NOMO-1 treated with dmso at 0.1 percent for 144 hours (cell line): ENCODE measurements around the gene MOAP1.
"Not testable (repeated sequence)": the region's sequence is repeated elsewhere in the genome, so short reads cannot be mapped to it uniquely, and the experiment has no call there.

ENCODE experiments used
- DNase-seq: peaks from one replicate; lab custom pipeline; 2025; ENCODE audit not compliant: unreplicated experiment; lab: John Stamatoyannopoulos, UW

MOAP1 gene

DNA sequence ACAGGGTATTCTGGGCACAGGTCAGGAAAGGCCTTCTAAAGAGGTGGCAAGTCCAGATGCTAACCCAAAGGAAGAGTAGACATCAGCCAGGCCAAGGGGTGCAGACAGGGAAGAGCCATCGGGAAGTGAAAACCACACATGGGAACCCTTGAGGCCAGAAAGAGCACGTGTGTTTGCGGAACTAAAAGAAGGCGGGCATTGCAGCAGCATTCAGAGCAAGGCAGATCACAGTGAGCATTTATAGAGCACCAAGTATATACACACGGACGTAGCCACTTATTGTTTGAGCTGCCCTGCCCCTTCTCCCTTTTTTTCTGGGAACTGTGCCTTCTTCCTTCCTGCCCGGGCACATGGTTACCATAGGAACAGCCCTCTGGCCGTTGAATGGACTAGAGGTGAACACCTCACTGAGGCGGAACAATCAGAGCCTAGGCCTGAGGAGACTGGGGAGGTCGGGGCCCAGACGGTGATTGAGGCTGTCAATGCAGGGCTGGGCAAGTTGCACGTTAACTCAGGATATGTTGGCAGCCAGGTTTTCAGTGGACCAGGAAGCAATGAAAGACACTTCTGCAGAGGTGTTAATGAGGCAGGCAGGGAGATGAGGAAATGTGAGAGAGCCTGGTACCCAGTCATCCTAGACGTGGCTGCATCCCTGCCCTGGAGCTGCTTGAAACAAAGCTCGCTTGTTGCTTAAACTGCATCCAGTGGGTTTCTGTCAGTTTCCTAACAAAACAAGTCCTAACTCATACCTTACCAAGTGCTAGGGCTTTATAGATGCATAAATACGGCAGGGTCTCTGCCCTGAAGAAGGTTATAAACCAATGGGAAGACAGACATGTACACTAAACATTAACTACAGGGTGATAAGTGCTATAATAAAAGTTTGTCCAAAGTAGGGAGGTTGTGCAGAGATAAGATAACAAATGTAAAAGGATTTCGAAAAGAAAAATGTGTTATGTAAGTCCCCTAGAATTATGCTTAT lies 34.2 kb downstream of the MOAP1 start:
- no peak for DNase-seq

DNA sequence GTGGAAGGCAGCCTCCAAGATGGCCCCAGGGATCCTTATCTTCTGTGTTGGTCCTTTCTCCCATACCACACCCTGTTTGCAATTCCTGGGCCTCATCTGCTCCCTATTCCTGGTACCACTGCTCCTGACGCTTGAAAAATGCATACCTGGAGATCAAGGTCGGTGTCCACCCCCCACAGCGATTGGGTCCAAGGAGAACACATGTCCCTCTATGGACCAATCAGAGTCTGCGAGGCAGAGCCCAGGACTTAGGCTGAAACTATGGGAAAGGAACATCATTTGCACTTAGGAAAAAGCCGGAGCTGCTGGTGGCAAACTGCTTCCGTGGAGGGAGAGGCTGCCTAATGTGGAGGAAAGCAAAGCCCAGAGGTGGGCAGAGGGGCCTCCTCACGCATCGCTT lies 35.7 kb downstream of the MOAP1 start:
- DNase-seq = no peak

DNA sequence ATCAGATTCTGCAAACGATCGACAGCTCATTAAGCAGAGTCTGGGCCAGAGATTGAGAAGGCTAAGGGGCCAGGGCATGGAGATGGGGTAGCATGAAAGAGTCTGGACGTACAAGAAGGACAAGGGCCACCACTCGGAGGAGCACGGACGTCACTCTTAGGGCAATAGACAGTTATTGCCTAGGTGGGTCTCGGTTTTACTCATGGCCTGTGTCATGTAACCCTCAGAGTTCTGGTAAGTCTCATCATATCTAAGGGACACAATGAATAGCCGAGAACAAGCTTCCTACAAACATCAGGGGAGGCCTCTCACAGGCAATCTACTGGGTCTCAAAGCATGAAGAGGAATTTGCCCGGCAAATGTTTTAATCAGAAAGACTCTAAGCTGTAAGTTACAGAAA lies 38.6 kb downstream of the MOAP1 start:
- DNase-seq = no peak

DNA sequence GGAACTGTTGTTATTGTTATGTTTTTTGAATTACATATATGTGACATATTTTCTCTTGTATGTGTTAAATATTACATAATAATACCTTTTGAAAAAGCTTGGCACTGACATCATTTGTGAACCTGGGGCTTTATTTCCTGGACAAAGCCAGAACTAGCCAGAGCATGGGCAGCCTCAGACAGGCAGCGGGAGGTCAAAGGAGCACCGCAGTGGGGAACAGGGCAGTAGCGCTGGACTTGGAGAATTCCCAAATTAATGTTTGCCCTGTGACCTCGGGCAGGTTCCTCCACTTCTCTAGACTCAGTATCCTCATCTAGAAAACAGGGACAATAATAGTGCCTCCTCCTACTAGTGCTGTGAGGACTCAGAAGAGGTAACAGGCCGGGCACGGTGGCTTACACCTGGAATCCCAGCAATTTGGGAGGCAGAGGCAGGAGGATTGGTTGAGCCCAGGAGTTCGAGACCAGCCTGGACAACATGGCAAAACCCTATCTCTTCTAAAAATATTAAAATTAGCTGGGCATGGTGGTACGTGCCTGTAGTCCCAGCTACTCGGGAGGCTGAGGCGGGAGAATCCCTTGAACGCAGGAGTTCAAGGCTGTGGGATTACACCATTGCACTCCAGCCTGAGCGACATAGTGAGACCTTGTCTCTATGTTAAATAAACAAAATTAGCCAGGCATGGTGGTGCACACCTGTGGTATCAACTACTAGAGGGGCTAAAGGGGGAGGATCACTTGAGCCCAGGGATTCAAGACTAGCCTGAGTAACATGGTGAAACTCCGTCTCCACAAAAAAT lies 41.6 kb downstream of the MOAP1 start:
- no peak for DNase-seq

DNA sequence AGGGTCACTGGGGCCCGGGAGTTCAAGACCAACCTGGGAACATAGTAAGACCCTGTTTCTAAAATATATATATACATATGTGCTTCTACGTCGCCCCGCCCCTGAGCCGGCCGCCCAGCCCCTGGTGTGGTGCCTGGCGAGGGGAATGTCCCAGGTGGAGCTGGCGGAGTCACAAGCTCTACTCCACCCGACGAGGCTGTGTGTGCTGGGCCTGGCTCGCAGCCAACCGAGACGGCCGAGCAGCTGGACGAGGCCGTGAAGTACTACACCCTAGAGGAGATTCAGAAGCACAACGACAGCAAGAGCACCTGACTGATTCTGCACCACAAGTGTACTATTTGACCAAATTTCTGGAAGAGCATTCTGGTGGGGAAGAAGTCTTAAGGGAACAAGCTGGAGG lies 46.8 kb downstream of the MOAP1 start:
- no peak for DNase-seq

DNA sequence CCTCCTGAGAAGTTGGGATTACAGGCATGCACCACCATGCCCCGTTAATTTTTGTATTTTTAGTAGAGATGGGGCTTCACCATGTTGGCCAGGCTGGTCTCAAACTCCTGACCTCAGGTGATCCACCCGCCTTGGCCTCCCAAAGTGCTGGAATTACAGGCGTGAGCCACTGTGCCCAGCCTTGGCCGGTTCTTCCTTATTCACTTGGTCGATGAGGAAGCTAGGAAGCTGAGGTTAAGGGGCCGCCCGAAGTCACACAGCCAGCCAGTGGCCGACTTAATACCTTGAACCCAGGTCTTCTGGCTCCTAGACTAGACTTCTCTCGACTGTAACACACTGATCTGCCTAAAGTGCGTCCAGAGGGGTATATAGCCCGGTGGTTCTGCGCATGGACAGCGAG lies 48.2 kb downstream of the MOAP1 start:
- not testable (repeated sequence) for DNase-seq

DNA sequence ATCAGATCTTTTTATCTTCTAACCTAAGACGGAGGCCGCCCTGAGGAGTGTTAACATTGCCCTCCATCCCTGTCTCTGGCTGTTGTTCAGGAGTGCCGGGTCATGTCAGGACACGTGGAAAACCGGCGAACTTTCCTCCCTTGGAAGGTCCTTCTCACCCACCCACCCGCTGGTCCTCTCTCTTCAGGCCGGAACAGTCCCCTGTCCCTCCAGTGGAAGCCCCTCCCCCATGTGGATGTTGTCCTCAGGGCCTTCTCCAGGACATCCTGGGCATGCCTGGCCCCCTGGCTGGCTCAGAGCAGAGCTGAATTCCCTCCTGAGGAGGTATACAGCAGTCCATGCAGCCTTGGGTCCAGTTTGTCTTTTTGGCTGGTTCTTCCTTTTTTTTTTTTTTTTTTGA lies 48.7 kb downstream of the MOAP1 start:
- no peak for DNase-seq

DNA sequence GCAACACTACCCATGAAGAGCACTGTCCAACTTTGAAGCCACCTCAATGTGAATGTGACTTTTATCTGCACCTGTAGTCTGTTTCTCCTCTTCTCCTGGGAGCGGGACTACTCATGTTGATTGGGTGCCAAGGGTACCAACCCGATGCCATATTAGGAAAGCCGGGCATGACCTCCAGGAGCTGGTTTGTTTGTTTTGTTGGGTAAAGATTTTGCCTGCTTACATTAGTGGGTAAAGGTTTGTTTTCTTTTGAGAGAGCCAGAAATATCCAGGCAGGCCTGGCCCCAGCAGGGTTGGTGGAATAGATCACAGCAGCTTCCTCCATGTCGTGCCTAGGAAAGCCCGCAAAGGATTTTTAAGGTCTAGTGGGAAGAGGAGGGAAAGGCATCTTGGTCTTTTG lies 49.3 kb downstream of the MOAP1 start:
- no peak for DNase-seq

DNA sequence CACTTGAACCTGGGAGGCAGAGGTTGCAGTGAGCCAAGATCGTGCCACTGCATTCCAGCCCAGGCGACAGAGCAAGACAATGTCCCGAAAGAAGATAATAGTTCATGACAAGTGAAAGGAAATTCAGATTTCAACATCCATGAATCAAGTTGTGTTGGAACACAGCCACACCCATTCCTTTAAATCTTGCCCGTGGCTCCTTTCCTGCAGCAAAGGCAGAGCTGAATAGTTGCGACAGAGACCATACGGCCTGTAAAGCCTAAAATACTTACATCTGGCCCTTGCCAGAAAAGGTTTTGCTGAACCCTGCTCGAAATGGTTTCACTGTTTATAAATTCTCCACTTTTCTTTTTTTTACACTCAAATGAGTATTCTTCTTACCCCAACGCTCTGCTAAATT lies 51.2 kb downstream of the MOAP1 start:
- DNase-seq = peak; percentile 82

DNA sequence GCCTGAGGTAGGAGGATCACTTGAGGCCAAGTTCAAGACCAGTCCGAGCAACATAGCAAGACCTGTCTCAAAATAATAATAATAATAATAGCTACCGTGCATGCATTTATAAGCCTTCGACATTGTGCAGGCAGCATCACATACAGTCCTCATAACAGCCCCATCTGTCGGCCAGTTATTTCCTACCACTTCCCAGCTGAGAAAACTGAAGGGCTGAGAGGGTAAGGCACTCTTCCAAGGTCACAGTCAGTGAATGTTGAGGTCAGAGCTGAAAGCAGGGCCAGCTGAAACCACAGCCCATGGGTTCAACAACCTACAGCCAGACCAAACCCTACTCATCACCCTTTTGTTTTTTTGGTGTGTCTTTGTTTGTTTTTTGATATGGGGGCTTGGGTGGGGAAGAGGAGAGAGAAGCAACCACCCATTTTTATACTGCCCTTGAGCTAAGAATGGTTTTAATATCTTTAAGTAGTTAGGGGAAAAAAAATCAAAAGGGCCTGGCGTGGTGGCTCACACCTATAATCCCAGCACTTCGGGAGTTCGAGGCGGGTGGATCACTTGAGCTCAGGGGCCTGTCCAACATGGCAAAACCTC lies 52.1 kb downstream of the MOAP1 start:
- DNase-seq = peak; percentile 36
